Midbrain (tissue), 1 donor: ENCODE data around the gene TMOD1.
"Not testable (repeated sequence)": the region's sequence is repeated elsewhere in the genome, so short reads cannot be mapped to it uniquely, and the experiment has no call there.

Experiments used
- DNase-seq: peaks from one replicate; lab custom pipeline; 2025; lab: John Stamatoyannopoulos, UW

Gene TMOD1

GRCh38 chr9:97567894-97568202 lies 66.4 kb downstream of the TMOD1 start:
- DNase-seq = no peak

GRCh38 chr9:97568461-97569275 lies 67.2 kb downstream of the TMOD1 start:
- DNase-seq = no peak

GRCh38 chr9:97570899-97571298 lies 69.4 kb downstream of the TMOD1 start:
- peak; percentile 51 for DNase-seq

GRCh38 chr9:97571664-97572063 lies 70.2 kb downstream of the TMOD1 start:
- no peak for DNase-seq

- DNase-seq = no peak
Observed at GRCh38 chr9:97572196-97572891, 70.9 kb downstream of the TMOD1 start.

GRCh38 chr9:97572892-97573365 lies 71.5 kb downstream of the TMOD1 start:
- no peak for DNase-seq

GRCh38 chr9:97573482-97574073 lies 72.1 kb downstream of the TMOD1 start:
- DNase-seq = no peak

- not testable (repeated sequence) for DNase-seq
Observed at GRCh38 chr9:97574101-97574571, 72.7 kb downstream of the TMOD1 start.

GRCh38 chr9:97574921-97575672 lies 73.6 kb downstream of the TMOD1 start:
- DNase-seq = not testable (repeated sequence)

GRCh38 chr9:97575673-97576200 lies 74.3 kb downstream of the TMOD1 start:
- DNase-seq = no peak

- DNase-seq = no peak
Observed at GRCh38 chr9:97577051-97577450, 75.6 kb downstream of the TMOD1 start.

- no peak for DNase-seq
Observed at GRCh38 chr9:97578846-97579245, 77.4 kb downstream of the TMOD1 start.

- no peak for DNase-seq
Observed at GRCh38 chr9:97579914-97580313, 78.4 kb downstream of the TMOD1 start.

GRCh38 chr9:97581590-97581989 lies 80.1 kb downstream of the TMOD1 start:
- DNase-seq = not testable (repeated sequence)

- not testable (repeated sequence) for DNase-seq
Observed at GRCh38 chr9:97584778-97585177, 83.3 kb downstream of the TMOD1 start.

- DNase-seq = not testable (repeated sequence)
Observed at GRCh38 chr9:97586909-97587308, 85.4 kb downstream of the TMOD1 start.

- no peak for DNase-seq
Observed at GRCh38 chr9:97591535-97591934, 90.1 kb downstream of the TMOD1 start.

- no peak for DNase-seq
Observed at GRCh38 chr9:97592126-97592525, 90.7 kb downstream of the TMOD1 start.

- DNase-seq = no peak
Observed at GRCh38 chr9:97593960-97594359, 92.5 kb downstream of the TMOD1 start.

GRCh38 chr9:97594381-97594921 lies 93.0 kb downstream of the TMOD1 start:
- DNase-seq = no peak

GRCh38 chr9:97596906-97597305 lies 95.4 kb downstream of the TMOD1 start:
- DNase-seq = no peak
